ENCODE data around the gene USP24. TPM values are rescaled to one million over a fixed set of nuclear protein-coding genes. Genes with fewer than 3 reads are reported as not detected.

The USP24 gene
- polyA plus RNA-seq, 1 of the 3 experiments (the other 2 are of a cell fraction), result 8.1 TPM

DNA sequence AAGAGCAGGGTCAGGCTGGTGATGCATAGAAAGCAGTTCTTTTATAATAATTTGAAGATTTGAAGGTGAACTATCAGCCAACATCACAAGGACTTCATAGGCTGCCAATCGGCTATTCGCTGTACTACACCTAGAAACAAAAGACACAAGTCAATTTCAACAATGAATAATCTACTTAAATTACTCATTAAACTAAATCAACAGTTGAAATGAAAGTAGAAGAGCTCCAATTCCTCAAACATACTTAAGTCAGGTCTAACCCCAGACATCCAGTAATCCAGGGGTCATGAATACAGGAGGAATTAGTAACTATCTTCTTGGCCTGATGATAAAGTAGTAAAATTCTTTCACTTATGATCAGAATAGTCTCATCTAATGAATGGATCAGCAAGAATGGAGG is 111.3 kb downstream of the USP24 start (continued):
- TF ChIP-seq ZBTB33 (IDR thresholded peaks at IDR 0.05; ENCODE audit: borderline replicate concordance, low read depth) (no peak), NFIC (IDR thresholded peaks at IDR 0.05; ENCODE audit: borderline replicate concordance) (no peak), EP300 (IDR thresholded peaks at IDR 0.05; ENCODE audit: borderline replicate concordance in 1 of 2, low read depth in 1 of 2, low read length in 1 of 2) (no peak), TEAD4 (IDR thresholded peaks at IDR 0.05; ENCODE audit: borderline replicate concordance, insufficient read depth) (no peak), TAF1 (IDR thresholded peaks at IDR 0.05; ENCODE audit: borderline replicate concordance, low read depth, low read length) (no peak), TCF12 (IDR thresholded peaks at IDR 0.05) (no peak), USF2 (IDR thresholded peaks at IDR 0.05; ENCODE audit: borderline replicate concordance, low read depth, low read length) (no peak), GATA2 (CRISPR knock-in tag; IDR thresholded peaks at IDR 0.05) (no peak), SMC3 (IDR thresholded peaks at IDR 0.05; ENCODE audit: low read depth, low read length) (no peak)

GRCh38 chr1:55095095-55095494 is 120.1 kb downstream of the USP24 start:
- Histone ChIP-seq H3K4me2 (no peak overlapping the region), H3F3A (replicated peaks; ENCODE audit: insufficient read depth) (no peaks in the 10 kb centered on the region), H3K79me2 (ENCODE audit: insufficient read depth) (no peaks in the 10 kb centered on the region), H3K9me2 (no peaks in the 10 kb centered on the region), H3K36me3 (replicated peaks in 1 of 2; ENCODE audit: control insufficient read depth in 1 of 2, insufficient read depth in 2 of 2, low read length in 1 of 2) (peaks cover 88 to 90% of the 10 kb centered on the region in 2 experiments), H4K20me1 (ENCODE audit: insufficient read depth) (no peaks in the 10 kb centered on the region), H2AFZ (ENCODE audit: low read depth) (no peak overlapping the region), H3K9ac (no peak overlapping the region), H3K27ac (ENCODE audit: low read depth in 2 of 2, low read length in 1 of 2) (no peak overlapping the region), H3K4me1 (ENCODE audit: control insufficient read depth in 1 of 2, insufficient read depth in 2 of 2, low read depth in 1 of 2, low read length in 1 of 2) (no peaks in the 10 kb centered on the region), H3K4me3 (ENCODE audit: low read depth in 2 of 2, low read length in 1 of 2) (no peak overlapping the region), H3K27me3 (ENCODE audit: insufficient read depth) (no peaks in the 10 kb centered on the region), H3K9me3 (no peaks in the 10 kb centered on the region)
- WGBS (ENCODE audit: low lambda C conversion rate), result 99% methylated on average over 5 of the region's 5 CpGs
- CTCF ChIA-PET, result interaction anchor here (0.7 to 1.7 kb wide), 2 partner anchors 9 to 24 kb away, joined by 3 to 4 read pairs; no protein-coding TSS in a partner anchor
- POLR2A ChIA-PET, result no interaction called here
- no peak for DNase-seq
- no peak for TF ChIP-seq RFX5 (IDR thresholded peaks at IDR 0.05; ENCODE audit: low read length)
- no peak for TF ChIP-seq CHD2 (IDR thresholded peaks at IDR 0.05; ENCODE audit: low read length, partially characterized antibody)
- TF ChIP-seq, protein P1, sequence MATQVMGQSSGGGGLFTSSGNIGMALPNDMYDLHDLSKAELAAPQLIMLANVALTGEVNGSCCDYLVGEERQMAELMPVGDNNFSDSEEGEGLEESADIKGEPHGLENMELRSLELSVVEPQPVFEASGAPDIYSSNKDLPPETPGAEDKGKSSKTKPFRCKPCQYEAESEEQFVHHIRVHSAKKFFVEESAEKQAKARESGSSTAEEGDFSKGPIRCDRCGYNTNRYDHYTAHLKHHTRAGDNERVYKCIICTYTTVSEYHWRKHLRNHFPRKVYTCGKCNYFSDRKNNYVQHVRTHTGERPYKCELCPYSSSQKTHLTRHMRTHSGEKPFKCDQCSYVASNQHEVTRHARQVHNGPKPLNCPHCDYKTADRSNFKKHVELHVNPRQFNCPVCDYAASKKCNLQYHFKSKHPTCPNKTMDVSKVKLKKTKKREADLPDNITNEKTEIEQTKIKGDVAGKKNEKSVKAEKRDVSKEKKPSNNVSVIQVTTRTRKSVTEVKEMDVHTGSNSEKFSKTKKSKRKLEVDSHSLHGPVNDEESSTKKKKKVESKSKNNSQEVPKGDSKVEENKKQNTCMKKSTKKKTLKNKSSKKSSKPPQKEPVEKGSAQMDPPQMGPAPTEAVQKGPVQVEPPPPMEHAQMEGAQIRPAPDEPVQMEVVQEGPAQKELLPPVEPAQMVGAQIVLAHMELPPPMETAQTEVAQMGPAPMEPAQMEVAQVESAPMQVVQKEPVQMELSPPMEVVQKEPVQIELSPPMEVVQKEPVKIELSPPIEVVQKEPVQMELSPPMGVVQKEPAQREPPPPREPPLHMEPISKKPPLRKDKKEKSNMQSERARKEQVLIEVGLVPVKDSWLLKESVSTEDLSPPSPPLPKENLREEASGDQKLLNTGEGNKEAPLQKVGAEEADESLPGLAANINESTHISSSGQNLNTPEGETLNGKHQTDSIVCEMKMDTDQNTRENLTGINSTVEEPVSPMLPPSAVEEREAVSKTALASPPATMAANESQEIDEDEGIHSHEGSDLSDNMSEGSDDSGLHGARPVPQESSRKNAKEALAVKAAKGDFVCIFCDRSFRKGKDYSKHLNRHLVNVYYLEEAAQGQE (IDR thresholded peaks at IDR 0.05; ENCODE audit: low read depth, low read length), result no peak
- TF ChIP-seq NFIC (IDR thresholded peaks at IDR 0.05; ENCODE audit: borderline replicate concordance), result no peak
- TF ChIP-seq SMC3 (IDR thresholded peaks at IDR 0.05; ENCODE audit: low read depth, low read length), result no peak
- TF ChIP-seq MAX (IDR thresholded peaks at IDR 0.05; ENCODE audit: low read depth), result no peak
- no peak for TF ChIP-seq TEAD4 (IDR thresholded peaks at IDR 0.05; ENCODE audit: borderline replicate concordance, insufficient read depth)
- no peak for TF ChIP-seq JUND (IDR thresholded peaks at IDR 0.05)
- TF ChIP-seq FOXJ3 (CRISPR knock-in tag; IDR thresholded peaks at IDR 0.05), result no peak
- no peak for TF ChIP-seq MEF2A (IDR thresholded peaks at IDR 0.05; ENCODE audit: borderline replicate concordance, low read depth)
- TF ChIP-seq ZBTB33 (IDR thresholded peaks at IDR 0.05; ENCODE audit: borderline replicate concordance, low read depth), result no peak
- no peak for TF ChIP-seq RXRA (IDR thresholded peaks at IDR 0.05; ENCODE audit: borderline replicate concordance, low read depth)
- TF ChIP-seq YY1 (IDR thresholded peaks at IDR 0.05; ENCODE audit: low read depth), result no peak
- no peak for TF ChIP-seq TCF12 (IDR thresholded peaks at IDR 0.05)
- TF ChIP-seq TAF1 (IDR thresholded peaks at IDR 0.05; ENCODE audit: borderline replicate concordance, low read depth, low read length), result no peak
- no peak for TF ChIP-seq IRF3 (IDR thresholded peaks at IDR 0.05; ENCODE audit: low read depth, low read length)
- no peak for TF ChIP-seq PBX3 (IDR thresholded peaks at IDR 0.05)
